HG03520 (cell line): ENCODE measurements around the gene ZNF814.
"Not testable (repeated sequence)": the region's sequence is repeated elsewhere in the genome, so short reads cannot be mapped to it uniquely, and the experiment has no call there.

Experiments used
- ATAC-seq: cut with Tn5 transposase; IDR thresholded peaks from one replicate; pipeline ENCODE4 v1.9.1; 2021; ENCODE audit warnings: mild to moderate bottlenecking, moderate library complexity; ENCODE audit not compliant: unreplicated experiment

Gene ZNF814

DNA sequence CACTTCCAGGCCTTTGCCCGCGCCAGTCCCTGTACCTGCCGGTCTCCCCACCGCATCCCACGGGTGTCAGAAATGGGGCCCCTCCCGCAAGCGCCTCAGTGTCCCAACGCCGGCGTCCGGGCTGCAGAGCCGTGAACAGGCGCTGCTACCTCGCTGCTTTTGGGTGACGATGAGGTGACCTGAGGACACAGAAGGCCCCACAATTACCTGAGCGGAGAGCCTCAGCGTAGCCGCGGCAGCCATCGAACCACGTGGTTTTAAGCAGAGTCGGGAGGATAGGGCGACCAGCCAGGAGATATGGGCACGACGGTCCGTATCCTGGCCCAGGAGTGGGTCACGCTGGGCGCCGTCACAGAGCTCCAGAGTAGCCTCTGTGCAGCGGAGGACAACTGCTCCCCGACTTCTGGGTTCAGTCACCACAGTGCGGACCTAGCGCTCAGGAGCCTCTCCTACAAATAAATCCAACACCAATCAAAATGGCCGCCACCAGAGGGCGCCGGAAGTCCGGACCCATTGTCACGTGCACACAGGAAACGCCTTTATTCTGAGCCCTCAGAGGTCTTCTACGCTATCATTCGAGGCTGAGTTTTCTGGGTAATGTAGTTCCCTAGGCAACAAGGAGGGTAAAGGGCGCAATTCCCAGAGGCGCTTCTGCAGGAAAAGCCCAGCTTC is at the start of gene ZNF814:
ZNF814 (minus strand) TSS at position 478 of the 672 bp plus-strand sequence; CDS start at position 243, 235 bp downstream.
- no peak for ATAC-seq

DNA sequence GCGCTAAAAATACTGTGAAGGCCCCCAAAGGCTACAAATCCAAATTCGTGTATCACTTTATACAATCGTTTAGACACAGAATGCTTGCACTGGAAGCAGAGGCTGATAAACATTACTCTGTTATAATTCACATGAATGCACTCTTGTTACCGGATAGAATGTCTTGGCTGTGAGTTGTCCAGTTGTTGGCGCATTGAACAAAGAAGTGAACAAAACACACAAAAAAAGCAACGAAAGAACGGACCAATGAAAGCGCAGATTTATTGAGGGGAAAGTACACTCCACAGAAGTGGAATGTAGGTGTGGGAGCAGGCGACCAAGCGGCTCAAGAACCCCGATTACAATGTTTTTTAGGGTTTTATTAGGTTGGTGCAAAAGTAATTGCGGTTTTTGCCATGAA is 46.9 kb upstream of the ZNF814 start:
- no peak for ATAC-seq

DNA sequence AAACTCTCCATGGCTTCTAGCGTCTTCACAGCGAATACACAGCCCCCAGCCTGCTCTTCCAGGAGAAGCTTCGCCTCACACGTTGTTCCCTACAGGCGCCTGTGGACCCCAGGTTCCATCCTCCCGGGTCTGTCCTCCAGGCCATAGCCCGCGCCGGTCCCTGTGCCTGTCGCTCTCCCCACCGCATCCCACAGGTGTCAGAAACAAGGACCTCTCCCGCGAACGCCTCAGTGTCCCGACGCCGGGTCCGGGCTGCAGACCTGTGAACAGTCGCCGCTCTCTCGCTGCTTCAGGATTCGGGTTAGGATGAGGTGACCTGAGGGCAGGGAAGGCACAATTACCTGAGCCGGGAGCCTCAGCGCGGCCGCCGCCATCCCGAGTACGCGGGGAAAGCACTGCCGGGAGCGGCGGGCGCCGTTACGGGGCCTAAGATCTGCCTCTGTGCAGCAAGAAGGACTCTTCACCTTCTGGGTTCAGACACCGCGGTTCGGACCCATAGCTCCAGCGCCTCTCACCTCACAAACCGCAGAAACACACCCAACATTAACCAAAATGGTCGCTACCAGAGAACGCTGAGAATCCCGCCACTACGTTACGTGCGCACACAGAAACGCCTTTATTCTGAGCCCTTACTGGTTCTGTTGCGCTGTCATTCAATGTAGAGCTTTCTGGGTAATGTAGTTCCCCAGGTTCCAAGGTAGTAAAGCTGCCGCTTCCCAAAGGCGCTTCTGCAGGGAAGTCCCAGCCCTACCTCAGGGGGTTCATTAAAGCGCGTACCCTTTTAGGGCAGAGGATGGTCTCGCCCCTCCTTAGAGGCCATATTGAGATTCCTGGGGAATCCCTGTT is 46.2 kb upstream of the ZNF814 start, which contains the start of gene ZNF418:
ZNF418 (minus strand) TSS at position 583 of the 846 bp plus-strand sequence. CDS start 1,580 bp downstream, outside the sequence.
- ATAC-seq, result no peak

DNA sequence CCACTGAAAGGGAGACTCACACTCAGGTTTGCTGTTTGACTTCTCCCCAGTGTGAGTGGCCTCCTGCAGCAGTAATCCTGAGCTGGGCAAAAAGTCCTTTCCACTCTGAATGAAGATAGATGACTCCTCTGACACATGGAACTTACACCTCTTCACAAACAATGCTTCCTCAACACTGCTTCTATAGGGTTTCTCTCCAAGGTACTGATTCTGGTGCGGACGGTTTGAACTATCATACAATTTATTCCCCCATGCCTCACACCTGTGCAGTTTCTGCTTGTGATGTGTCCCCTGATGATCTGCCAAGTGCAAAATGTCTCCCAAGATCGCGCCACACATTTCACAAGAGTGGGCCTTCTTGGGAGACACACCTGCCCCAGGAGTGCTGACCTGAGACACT is 38.8 kb upstream of the ZNF814 start:
- ATAC-seq, result no peak

DNA sequence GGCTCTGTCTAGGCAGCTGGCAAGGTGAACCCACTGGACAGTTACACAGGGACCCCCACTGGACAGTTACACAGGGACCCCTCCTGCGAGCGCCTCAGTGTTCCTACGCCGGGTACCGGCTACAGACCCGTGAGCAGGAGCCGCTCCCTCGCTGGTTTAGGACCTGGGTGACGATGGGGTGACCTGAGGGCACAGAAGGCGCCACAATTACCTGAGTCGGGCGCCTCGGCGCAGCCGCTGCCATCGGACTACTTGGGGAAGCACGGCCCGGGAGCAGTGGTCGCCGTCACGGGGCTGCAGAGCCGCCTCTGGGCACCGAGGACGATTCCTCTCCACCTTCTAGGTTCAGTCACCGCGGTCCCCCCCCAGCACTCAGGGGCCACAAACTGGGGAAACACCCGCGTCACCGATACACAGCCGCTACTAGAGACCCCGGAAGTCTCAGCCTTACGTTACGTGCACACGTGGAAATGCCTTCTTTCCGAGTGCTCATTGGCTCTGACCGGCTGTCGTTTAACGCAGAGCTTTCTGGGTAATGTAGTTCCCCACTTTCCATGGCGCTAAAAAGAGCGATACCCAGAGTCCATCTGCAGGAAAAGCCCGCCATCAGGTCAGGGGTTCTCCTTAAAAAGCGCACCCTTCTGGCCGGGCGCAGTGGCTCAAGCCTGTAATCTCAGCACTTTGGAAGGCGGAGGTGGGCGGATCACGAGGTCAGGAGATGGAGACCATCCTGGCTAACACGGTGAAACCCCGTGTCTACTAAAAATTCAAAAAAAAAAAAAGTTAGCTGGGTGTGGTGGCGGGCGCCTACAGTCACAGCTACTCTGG is 27.5 kb upstream of the ZNF814 start, which contains the start of gene ZNF417:
ZNF417 (minus strand) TSS at position 425 of the 828 bp plus-strand sequence; CDS start at position 244, 181 bp downstream.
- peak; percentile 98 for ATAC-seq

DNA sequence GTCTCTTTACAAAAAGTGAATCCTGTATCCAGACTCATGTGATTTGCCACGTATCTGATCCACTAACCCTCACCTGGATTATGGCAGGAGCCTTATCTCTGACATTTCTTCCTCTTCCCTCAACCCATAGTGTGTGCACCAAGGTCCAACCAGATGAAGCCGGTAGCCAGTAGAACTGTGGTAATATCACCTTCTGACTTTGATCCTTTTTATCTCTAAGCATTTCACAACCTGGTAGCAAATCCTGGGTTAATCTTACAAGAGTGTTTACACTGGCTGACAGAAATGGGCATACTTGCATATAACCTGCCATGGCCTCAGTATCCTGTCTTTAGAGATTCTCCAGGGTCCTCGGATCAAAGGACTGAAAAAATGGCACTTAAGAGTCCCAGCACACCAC is 25.7 kb upstream of the ZNF814 start:
- no peak for ATAC-seq

- no peak for ATAC-seq
Measured at GRCh38 chr19:57907394-57907793, 18.6 kb upstream of the ZNF814 start.

DNA sequence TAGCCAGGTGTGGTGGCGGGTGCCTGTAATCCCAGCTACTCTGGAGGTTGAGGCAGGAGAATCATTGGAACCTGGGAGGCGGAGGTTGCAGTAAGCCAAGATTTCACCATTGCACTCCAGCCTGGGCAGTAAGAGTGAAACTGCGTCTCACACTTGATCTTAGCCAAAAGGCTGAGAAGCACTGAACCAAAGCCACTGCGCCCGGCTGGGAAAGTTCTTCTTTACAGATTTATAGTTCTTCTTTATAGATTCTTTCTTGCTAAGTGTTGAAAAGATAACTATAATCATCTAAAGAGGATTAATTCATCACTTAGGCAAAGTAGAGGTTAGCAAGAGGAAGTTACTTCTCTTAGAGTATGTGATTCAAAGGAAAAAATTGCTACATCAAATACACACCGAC is 16.4 kb upstream of the ZNF814 start:
- no peak for ATAC-seq

- no peak for ATAC-seq
Measured at GRCh38 chr19:57903618-57904184, 14.9 kb upstream of the ZNF814 start.

DNA sequence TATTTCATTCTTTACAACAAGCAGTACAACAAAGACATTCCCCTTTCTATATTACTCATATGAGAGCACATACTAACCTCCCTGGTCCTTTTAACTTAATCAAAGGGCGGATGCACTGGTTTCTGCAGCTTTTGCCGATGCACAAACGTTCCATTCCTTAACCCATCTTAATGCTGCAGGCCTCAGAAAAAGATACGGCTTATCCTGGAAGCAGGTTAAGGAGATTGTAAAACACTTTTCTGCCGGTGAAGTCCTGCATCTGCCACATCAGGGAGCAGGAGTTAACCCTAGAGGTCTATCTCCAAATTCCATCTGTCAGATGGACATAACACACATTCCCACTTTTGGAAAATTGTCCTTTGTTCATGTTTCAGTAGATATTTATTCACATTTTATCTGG is 11.5 kb upstream of the ZNF814 start:
- ATAC-seq, result no peak

DNA sequence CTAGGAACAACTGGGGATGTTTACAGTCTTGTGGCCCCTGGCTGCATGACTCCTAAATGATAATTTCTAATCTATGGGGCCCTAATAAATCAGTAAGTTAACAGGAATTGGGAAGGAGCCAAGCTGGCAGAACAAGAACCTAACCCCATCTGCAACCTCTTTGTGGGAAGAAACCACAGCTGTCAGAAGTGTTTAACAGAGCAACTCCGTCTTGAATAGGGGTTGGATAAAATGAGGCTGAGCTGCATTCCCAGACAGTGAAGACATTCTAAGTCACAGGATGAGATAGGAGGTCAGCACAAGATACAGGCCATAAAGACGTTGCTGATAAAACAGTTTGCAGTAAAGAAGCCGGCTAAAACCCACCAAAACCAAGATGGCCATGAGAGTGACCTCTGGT is 1.9 kb upstream of the ZNF814 start:
- ATAC-seq, result not testable (repeated sequence)

DNA sequence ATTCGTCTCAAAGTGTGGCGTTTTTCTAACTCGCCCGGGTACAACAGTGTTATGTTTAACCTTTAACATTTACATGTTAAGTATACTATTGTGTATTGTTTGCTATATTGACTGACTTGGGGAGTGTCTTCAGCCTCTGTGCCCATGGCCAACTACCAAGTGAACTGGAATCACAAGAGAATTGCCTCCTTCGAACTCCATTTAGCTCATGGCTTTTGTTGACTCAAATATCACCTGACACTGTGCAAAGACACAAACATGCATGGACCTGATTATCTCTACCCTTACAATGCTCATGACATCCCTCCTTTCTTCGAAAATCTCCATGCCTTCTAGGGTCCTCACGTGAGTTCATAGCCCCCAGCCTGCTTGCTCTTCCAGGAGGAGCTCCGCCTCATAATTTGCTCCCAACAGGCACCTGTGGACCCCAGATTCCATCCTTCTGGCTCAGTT is 704 bp downstream of the ZNF814 start:
- ATAC-seq, result no peak

GRCh38 chr19:57887195-57887941 is 1.5 kb downstream of the ZNF814 start:
- no peak for ATAC-seq

- ATAC-seq, result no peak
Measured at GRCh38 chr19:57886046-57886445, 2.8 kb downstream of the ZNF814 start.

DNA sequence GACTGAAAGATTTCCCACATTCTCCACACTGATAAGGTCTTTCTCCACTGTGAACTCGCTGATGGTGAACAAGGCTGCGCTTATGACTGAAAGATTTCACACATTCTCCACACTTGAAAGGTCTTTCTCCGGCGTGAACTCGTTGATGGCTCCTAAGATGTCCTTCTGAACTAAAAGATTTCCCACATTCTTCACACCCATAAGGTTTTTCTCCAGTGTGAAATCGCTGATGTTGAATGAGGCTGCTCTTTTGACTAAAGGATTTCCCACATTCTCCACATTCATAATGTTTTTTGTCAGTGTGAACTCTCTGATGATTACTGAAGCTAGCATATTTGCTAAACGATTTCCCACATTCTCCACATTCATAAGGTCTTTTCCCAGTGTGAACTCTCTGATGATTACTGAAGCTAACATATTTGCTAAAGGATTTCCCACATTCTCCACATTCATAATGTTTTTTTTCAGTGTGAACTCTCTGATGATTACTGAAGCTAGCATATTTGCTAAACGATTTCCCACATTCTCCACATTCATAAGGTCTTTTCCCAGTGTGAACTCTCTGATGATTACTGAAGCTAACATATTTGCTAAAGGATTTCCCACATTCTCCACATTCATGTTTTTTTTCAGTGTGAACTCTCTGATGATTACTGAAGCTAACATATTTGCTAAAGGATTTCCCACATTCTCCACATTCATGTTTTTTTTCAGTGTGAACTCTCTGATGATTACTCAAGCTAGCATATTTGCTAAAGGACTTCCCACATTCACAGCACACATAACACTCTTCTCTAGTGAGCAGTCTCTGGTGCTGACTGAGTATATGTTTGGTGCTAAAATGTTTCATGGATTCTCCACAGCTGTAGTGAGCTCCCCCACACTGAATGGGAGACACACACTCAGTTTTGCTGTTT is 14.7 kb downstream of the ZNF814 start:
- not testable (repeated sequence) for ATAC-seq

- ATAC-seq, result no peak
Measured at GRCh38 chr19:57872450-57872849, 16.4 kb downstream of the ZNF814 start.

DNA sequence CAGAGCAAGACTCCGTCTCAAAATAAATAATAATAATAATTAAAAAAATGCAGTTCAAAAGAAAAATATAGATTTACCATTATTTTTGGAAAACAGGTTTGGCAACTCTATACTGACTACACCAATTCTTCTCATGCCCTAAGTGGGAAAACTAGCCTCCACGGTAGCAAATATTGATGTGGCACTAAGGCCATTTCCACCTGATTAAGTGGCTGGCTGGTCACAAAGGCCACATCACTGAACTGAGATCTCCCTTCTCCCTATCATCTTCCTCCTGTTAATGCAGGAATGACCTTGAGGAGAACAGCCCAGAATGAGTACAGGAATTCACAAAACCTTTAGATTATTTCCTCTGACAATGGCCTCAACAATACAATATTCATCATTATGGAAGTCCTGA is 18.6 kb downstream of the ZNF814 start:
- ATAC-seq, result no peak

DNA sequence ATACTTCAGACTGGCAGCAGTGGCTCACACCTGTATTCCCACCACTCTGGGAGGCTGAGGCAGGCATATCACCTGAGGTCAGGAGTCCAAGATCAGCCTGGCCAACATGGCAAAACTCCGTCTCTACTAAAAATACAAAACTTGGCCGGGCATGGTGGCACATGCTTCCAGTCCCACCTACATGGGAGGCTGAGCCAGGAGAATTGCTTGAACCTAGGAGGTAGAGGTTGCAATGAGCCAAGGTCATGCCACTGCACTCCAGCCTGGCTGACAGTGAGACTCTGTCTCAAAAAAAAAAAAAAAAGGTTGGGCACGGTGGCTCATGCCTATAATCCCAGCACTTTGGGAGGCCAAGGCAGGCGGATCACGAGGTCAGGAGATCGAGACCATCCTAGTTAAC is 19.2 kb downstream of the ZNF814 start:
- ATAC-seq, result not testable (repeated sequence)
